Breast epithelium (tissue), 3 donors: ENCODE data around the gene XDH.

Experiments
- POLR2A ChIP-seq: fragments of 450-650 bp; IDR thresholded peaks from one replicate; pipeline ENCODE4 v1.6.1; 2016; ENCODE audit warnings: antibody characterized with exemption, mild to moderate bottlenecking, moderate library complexity
- POLR2AphosphoS5 ChIP-seq, 3 donors: sonication (generic); formaldehyde crosslinking; IDR thresholded peaks; one replicate each; pipeline ENCODE4 v1.6.1; 2017; ENCODE audit warnings: antibody characterized with exemption in 3 of 3
- TF ChIP-seq, protein P1 (sequence below), 3 donors: fragments of 450-650 bp; IDR thresholded peaks; one replicate each; pipeline ENCODE4 v1.5.1; 2016 to 2017; ENCODE audit warnings: antibody characterized with exemption in 3 of 3, mild to moderate bottlenecking in 3 of 3, moderate library complexity in 3 of 3

DNA sequence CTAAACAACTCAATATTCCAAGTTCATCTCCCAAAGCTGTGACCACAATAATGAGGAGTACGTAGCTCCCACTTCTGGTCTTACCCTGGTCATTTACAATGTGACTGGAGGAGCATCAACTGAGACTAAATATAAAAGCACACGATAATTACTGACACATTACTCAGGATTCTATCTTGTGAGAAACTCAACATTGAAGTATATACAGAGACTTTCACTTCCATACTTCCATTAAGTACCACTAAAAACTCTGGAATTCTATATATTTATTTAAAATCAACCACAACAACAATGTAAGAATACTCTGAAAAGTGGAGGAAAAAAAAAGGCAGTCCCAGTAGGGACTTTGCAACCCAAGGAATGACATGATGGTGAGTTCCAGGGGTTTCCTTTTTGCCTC lies 61.4 kb downstream of the XDH start:
- TF ChIP-seq, protein P1, sequence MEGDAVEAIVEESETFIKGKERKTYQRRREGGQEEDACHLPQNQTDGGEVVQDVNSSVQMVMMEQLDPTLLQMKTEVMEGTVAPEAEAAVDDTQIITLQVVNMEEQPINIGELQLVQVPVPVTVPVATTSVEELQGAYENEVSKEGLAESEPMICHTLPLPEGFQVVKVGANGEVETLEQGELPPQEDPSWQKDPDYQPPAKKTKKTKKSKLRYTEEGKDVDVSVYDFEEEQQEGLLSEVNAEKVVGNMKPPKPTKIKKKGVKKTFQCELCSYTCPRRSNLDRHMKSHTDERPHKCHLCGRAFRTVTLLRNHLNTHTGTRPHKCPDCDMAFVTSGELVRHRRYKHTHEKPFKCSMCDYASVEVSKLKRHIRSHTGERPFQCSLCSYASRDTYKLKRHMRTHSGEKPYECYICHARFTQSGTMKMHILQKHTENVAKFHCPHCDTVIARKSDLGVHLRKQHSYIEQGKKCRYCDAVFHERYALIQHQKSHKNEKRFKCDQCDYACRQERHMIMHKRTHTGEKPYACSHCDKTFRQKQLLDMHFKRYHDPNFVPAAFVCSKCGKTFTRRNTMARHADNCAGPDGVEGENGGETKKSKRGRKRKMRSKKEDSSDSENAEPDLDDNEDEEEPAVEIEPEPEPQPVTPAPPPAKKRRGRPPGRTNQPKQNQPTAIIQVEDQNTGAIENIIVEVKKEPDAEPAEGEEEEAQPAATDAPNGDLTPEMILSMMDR (IDR thresholded peaks at IDR 0.05), result no peak
- no peak for TF ChIP-seq POLR2A
- TF ChIP-seq POLR2AphosphoS5 (IDR thresholded peaks at IDR 0.05), result no peak
